GM20000 (cell line): ENCODE results near the gene RNF5.

ENCODE experiments used
- DNase-seq: peaks from one replicate; pipeline ENCODE4 v3.0.0; 2012; ENCODE audit warnings: low spot score
- CTCF ChIP-seq: IDR thresholded peaks from 2 replicates; pipeline ENCODE4 v1.5.1; 2012; ENCODE audit warnings: mild to moderate bottlenecking, control low read depth; ENCODE audit errors: extremely low read depth, missing control alignments

Gene RNF5

GRCh38 chr6:32173051-32173727 lies 5.0 kb upstream of the RNF5 start:
- no peak for TF ChIP-seq CTCF

GRCh38 chr6:32174416-32174815 lies 3.8 kb upstream of the RNF5 start:
- no peak for DNase-seq
- TF ChIP-seq CTCF = no peak

More at GRCh38 chr6:32173051-32173727, 5.0 kb upstream of the RNF5 start:
- no peak for DNase-seq

GRCh38 chr6:32175322-32175710 lies 2.9 kb upstream of the RNF5 start:
- no peak for TF ChIP-seq CTCF
- no peak for DNase-seq

- DNase-seq = peak; percentile 98
- no peak for TF ChIP-seq CTCF
Observed at GRCh38 chr6:32175711-32176475, 2.3 kb upstream of the RNF5 start, which contains the start of gene AGPAT1. Gene AGPAT1 (minus strand): TSS chr6:32176084. CDS start chr6:32171496, 4,588 bp downstream.

- TF ChIP-seq CTCF = no peak
- no peak for DNase-seq
Observed at GRCh38 chr6:32176476-32177182, 1.6 kb upstream of the RNF5 start.

- DNase-seq = no peak
- no peak for TF ChIP-seq CTCF
Observed at GRCh38 chr6:32177183-32177787, 920 bp upstream of the RNF5 start.
